H7 (cell line): Measurements from ENCODE around the gene NT5DC1. TPM values are rescaled to one million over a fixed set of nuclear protein-coding genes. Genes with fewer than 3 reads are reported as not detected.
A peak's percentile ranks its signal among the peaks of the same experiment; 100 is the strongest.
"Not testable (repeated sequence)": the region's sequence is repeated elsewhere in the genome, so short reads cannot be mapped to it uniquely, and the experiment has no call there.

Experiments
- DNase-seq: peaks from one replicate; pipeline ENCODE4 v3.0.0; 2012
- H3K27me3 ChIP-seq: 2 replicates; pipeline ENCODE4 v1.6.0; 2011; ENCODE audit warnings: mild to moderate bottlenecking, low read length; ENCODE audit not compliant: control insufficient read depth, insufficient read depth
- H3K36me3 ChIP-seq: replicated peaks from 2 replicates; pipeline ENCODE4 v1.5.1; 2011; ENCODE audit warnings: low read length; ENCODE audit not compliant: control insufficient read depth, insufficient read depth
- H3K4me3 ChIP-seq: 2 replicates; pipeline ENCODE4 v1.5.1; 2011; ENCODE audit warnings: low read depth, mild to moderate bottlenecking, control low read depth, low read length, moderate library complexity; ENCODE audit not compliant: insufficient read depth
- total RNA-seq: library from RNA; depleted of rRNA; stranded (reverse); fragments of >200 nt; shearing (Covaris generic); gene quantifications from 2 replicates; pipeline ENCODE4 v1.2.3, GENCODE V29; 2014

Gene NT5DC1
- total RNA-seq, 1 experiment from 2014 or later, result 13.0 TPM

DNA sequence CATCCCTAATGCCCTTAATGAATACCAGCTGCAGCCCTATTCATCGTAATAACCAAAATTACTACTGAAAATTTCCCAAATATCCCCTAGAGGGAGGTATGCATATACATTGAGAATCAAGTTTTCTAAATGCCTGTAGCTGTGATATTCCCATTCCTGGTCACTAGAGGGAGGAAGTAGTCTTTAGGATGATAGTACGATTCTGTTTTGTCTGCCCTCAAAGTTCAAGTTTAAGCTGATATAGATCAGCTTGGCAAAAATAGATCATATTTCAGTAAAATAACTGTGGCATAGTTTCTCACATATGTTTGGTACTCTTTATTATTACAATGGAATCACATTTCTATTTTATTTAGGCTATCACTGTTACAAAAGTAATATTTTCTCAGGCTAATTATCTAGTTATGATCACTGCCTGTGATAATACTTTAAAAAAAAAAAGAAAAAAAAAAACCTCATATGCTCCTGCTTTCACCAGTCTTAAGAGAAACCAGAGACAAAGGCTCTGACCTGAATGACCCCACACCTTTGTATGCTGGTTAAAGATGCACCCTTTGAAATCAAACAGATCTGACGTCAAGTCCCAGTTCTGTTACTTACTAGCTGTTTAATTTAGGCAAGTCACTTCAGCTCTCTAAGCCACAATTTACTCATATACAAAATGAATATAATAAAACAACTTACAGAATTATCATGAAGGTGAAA is 168.1 kb downstream of the NT5DC1 start:
- H3K27me3 ChIP-seq, result no peaks in the 10 kb centered on the region
- peak; percentile 70 for DNase-seq
- H3K4me3 ChIP-seq, result no peak overlapping the region
- no peaks in the 10 kb centered on the region; the same call in 1 of the 2 replicates for H3K36me3 ChIP-seq

DNA sequence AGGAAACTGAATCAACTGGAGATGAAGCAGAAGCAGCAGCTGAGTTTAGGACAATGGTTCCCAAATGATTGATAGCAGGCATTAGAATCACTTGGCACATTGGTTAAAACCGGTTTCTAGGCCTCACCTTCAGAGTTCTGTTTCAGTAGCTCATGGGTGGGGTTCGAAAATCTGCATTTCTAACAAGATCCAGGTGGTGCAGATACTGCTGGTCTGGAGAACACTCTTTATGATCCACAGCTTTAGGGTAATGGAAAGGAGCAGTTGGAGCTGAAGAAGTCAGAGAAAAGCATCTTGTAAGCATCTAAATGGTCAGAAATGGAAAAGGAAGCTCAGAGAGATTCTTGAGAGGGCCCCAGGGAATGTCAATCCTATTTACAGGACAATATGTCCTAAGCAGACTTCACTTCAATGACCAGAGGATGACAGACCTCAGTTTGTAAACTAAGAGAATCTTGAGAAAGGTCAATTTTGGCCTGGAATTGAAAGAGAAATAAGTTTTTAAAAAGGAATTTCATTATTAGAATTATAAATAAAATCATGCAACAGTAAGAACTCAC is 170.6 kb downstream of the NT5DC1 start:
- Histone ChIP-seq H3K4me3 (no peak overlapping the region), H3K36me3 (no peaks in the 10 kb centered on the region), H3K27me3 (no peaks in the 10 kb centered on the region)
- no peak for DNase-seq

DNA sequence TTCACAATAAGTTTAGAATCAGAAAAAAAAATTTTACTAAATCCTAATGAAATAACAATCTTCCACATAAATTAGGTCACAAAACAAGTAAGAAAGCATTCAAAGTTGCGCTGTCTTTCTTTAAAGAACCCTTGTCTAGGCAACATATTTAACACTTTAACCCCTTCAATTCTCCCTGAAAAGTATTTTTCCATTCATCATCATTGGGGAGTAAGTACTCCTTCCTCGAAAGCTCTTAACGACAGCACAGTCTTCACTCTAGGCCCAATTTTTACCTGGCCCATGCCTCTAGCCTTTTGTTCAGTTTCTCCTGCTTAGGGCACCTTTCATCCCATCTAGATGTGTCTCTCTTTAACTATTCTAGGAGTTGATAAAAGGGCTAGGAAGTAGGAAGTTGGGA is 176.5 kb downstream of the NT5DC1 start:
- no peaks in the 10 kb centered on the region; the same call in 1 of the 2 replicates for H3K36me3 ChIP-seq
- peak overlapping the region; percentile 28 for H3K4me3 ChIP-seq
- no peaks in the 10 kb centered on the region for H3K27me3 ChIP-seq
- peak; percentile 27 for DNase-seq

DNA sequence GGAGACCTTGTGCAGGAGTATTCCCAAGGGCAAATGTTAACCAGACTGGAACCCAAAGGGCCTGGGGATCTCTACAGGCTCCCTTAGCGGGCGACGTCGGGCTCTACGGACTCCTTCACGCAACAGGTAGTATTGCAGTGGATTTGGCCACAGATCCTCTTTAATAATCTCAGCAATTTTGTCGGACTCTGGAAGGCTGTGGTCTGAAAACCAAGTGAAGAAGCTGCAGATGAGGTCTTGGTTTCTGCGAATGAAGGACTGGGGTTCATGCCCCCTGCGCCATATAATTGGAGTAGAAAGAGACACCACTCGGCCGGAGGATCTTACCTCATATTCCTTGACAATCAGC is 177.8 kb downstream of the NT5DC1 start:
- Histone ChIP-seq H3K4me3 (peak overlapping the region; percentile 91), H3K36me3 (no peaks in the 10 kb centered on the region; the same call in 1 of the 2 replicates), H3K27me3 (no peaks in the 10 kb centered on the region)
- no peak for DNase-seq

DNA sequence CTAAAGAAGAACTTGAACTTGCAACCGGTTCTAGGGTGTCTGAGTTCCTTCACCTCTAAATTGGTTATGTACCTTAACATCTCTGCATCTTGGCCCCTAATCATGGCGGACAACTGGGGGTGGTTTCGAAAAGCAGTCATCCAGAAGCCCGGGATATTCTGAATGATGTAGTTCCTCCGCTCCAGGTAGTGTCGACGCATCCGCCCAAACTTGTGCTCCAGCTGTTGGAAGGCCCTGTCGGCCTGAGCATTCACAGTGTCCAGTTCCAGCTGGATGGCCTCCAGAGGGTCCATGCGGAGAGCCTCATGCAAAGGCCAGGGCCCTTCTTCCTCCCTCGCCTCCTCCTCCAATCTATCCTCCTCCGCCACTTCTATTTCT is 178.2 kb downstream of the NT5DC1 start:
- H3K36me3 ChIP-seq, result no peaks in the 10 kb centered on the region; the same call in 1 of the 2 replicates
- DNase-seq, result no peak

DNA sequence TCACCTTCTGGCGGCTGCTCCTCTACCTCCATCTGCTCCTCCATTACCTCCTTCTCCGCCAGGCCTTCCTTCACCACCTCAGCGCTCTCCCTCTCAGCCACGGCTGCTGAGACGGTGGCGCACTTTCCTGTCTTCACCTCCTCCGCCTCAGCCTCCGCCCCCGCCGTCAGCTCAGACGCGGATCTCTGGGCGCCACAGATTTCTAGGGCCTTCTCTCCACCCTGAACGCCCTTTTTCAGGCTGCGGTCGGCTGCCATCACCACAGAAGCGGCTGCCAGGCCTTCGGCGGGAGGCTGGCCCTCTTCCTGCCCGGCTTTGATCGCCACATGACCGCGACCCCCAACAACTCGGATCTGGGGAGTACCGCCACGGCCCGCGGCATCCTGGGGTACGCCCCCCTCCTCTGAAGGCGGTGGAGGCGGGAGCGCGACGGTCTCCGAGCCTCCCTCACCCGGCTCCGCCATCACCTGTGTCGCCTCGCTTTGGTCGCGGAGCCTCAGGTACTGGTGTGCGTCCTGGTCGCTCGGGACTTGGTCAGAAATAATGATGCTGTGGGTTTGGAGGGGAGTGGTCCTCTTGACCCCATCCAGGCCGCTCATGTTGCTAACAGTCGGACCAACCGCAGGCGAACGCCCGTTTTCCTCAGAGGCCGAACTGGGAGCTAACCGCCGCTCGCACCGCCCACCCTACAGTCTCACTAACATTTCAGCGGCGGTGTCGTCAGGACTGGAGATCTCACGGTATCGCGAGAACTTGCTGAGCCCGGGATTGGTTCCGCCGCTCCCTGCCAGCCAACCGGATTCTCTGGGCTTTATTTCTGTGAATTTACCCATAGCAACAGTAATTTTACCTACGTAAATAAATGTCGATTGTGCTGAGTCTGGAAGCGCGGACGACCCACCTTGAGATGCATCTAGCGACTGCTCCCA is 178.8 kb downstream of the NT5DC1 start, which contains the start of gene TSPYL1:
Gene TSPYL1, minus strand, starts transcription at position 699 of the 929 bp plus-strand sequence. Its CDS starts 100 bp downstream, at position 599.
- Histone ChIP-seq H3K36me3 (no peaks in the 10 kb centered on the region; the same call in 1 of the 2 replicates), H3K27me3 (no peaks in the 10 kb centered on the region), H3K4me3 (peak within 1 kb of the TSS; percentile 91)

More for the DNA sequence above, 178.2 kb downstream of the NT5DC1 start:
- H3K27me3 ChIP-seq, result no peaks in the 10 kb centered on the region
- peak overlapping the region; percentile 91 for H3K4me3 ChIP-seq

DNA sequence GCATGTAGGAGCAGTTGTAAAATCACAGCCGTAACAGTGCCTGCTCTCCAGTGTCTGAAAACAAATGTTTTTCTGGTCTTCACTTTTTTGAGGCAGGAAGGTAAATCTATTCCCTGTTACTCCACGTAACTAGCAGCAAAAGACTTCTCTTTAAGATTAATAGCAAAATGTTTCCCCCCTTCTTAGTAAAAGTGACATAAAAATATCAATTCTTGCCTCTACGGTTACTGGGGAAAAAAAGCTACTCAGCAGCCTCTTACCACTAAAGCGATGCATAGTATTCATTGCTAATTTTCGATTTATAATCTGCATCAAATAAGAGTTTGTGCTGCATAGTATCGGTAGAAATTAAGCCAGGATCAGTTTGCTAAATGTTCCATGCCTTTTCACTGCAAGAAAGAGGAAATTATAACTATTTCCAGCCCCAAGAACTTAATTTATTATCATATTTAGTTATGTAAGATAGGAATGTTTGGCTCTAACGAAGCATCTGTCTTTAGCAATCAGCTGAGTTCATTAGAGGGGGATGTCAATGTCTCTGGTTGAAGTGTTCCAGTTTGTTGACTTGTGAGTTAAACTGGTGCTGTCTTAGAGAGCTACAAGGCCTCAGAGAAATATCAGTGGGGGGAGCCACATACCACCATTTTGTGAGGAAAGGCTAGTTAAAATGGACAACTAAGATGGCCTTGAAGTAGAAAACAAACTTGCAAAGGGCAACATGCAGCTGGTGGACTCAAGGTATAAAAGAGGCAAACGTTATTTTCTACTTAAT is 179.7 kb downstream of the NT5DC1 start:
- DNase-seq, result no peak
- H3K36me3 ChIP-seq, result no peaks in the 10 kb centered on the region; the same call in 1 of the 2 replicates
- peak overlapping the region; percentile 91 for H3K4me3 ChIP-seq
- no peaks in the 10 kb centered on the region for H3K27me3 ChIP-seq

More for the DNA sequence above, 178.8 kb downstream of the NT5DC1 start, which contains the start of gene TSPYL1:
- peak; percentile 91 for DNase-seq

DNA sequence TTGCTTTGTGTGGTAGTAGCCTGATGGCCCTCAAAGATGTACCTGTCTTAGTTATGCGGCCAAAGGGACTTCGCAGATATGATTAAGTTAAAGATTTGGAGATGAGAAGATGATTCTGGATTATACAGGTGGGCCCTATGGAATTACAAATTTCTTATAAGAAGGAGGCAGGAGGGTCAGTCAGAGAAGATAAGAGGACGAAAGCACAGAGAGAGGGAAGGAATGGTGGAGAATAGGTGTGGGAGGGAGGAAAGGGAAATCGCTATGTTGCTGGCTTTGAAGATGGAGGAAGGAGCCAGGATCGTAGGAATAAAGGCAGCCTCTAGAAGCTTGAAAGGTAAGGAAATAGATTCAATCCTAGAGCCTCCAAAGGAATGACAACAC is 180.3 kb downstream of the NT5DC1 start:
- H3K36me3 ChIP-seq, result no peaks in the 10 kb centered on the region; the same call in 1 of the 2 replicates
- no peak for DNase-seq
- H3K4me3 ChIP-seq, result no peak overlapping the region
- no peaks in the 10 kb centered on the region for H3K27me3 ChIP-seq

DNA sequence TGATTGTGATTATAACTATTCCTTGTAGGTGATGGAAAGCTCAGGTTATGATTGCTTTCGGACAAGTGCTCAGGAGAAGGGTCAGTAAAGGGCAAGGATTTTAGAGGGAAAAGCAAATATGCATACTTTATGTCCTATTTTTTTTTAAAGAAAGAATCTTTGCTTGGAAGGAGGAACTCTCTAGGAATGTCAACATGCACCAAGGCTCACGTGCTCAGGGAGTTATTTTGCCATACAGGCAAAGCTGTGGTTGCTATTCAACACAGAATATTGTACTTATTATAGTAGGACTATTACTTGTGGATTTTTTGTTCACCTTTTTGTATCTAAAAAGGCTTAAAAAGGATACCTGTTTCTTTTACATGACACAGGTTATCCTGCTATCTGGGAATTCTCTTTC is 182.0 kb downstream of the NT5DC1 start:
- Histone ChIP-seq H3K36me3 (no peaks in the 10 kb centered on the region; the same call in 1 of the 2 replicates), H3K4me3 (no peak overlapping the region), H3K27me3 (no peaks in the 10 kb centered on the region)
- DNase-seq, result no peak

DNA sequence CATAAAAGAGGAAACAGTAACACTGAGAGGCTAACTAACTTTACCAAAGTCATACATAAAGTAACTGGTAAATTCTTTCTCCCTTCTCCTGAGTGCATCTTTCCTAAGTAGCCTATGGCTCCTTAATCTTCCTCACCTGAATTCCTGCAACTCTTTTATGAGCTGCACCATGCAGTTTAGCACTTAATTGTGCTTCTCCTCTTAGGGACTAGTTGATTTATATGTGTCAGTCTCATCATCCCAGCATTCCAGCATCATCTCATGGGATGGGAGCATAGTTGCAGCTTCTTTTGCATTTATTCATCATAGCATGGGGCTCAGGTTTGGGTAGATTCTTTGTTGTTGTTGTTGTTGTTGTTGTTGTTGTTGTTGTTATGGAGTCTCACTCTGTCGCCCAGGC is 182.5 kb downstream of the NT5DC1 start:
- Histone ChIP-seq H3K27me3 (no peaks in the 10 kb centered on the region), H3K36me3 (no peaks in the 10 kb centered on the region; the same call in 1 of the 2 replicates), H3K4me3 (no peak overlapping the region)
- no peak for DNase-seq

DNA sequence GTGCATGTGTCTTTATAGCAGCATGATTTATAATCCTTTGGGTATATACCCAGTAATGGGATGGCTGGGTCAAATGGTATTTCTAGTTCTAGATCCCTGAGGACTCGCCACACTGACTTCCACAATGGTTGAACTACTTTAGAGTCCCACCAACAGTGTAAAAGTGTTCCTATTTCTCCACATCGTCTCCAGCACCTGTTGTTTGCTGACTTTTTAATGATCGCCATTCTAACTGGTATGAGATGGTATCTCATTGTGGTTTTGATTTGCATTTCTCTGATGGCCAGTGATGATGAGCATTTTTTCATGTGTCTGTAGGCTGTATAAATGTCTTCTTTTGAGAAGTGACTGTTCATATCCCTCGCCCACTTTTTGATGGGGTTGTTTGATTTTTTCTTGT is 184.3 kb downstream of the NT5DC1 start:
- H3K4me3 ChIP-seq, DNase-seq, H3K36me3 ChIP-seq, H3K27me3 ChIP-seq: not testable (repeated sequence)

DNA sequence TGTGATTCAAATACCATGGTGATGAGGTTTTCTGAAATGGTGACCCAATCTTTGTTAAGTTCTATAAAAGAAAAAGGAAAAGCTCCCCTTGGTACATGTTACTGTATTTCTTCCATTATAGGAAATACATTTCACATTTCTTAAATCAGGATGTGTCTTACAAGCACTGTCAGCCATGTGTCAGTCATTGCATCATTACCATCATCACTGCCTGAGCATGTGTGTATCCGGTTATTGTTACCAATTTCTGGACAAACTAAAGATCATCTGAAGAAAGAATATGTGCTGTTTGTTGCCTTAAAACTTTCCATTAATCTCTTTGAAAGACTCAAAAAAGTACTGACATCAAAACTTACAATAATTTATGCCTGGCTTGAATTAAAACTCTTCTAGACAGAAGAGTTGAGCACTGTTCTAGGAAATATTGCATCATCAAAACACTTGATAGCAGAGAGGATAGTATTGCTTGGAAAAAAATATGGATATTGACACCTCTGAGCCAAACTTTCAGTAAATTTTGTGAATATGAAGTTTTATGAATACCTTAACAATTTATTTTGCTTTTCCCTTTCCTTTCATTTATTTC is 186.2 kb downstream of the NT5DC1 start:
- no peak for DNase-seq
- no peak overlapping the region for H3K4me3 ChIP-seq
- no peaks in the 10 kb centered on the region for H3K36me3 ChIP-seq
- no peaks in the 10 kb centered on the region for H3K27me3 ChIP-seq

DNA sequence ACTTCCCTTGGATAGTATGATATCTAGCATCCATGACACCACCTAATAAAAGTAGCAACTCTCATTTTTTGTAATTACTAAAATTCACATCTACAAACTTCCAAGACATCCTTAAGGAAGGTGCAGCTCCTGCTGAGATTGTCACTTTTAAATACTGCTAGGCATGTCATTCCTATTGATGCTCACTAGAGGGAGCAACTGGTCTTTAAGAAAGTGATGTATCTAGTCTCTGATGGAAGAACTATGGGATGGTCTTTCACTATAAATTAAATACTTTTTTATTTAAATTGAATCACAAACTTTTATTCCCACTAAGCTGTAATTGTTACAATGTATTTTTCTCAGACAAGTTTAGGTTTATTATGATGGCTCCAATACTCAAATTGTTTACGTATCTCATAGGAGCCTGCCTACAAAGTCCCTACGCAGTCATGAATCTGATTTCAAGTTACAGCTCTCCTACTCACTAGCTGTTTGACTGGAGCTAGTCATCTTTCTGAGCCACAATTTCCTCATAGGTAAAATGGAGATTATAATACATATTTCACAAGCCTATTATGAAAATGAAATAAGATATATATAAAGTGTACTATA is 187.1 kb downstream of the NT5DC1 start:
- no peak for DNase-seq
- H3K4me3 ChIP-seq, result no peak overlapping the region
- H3K27me3 ChIP-seq, result no peaks in the 10 kb centered on the region
- H3K36me3 ChIP-seq, result no peaks in the 10 kb centered on the region
